Naive thymus-derived CD8-positive, alpha-beta T cell (primary cell): Measurements from ENCODE around the gene ZBTB47. TPM values are rescaled to one million over a fixed set of nuclear protein-coding genes. Genes with fewer than 3 reads are reported as not detected.

Experiments
- ATAC-seq, 2 donors: fragments of 150-1000 bp; cut with Tn5 transposase in 1 of 2; sonication (Bioruptor Pico), chemical (Tn5 transposase) in 1 of 2; 1 replicate in 1 of 2; 2 replicates in 1 of 2; pipeline ENCODE4 v1.10.0; 2021; ENCODE audit warnings: mild to moderate bottlenecking in 2 of 2, moderate library complexity in 2 of 2
- POLR2A ChIA-PET: fragments of 350-600 bp; sonication (Branson Sonifier 250); formaldehyde crosslinking; loops from one replicate; lab custom pipeline; 2021; ENCODE audit warnings: antibody characterized with exemption; lab: Charles Lee
- DNase-seq, 10 donors: peaks; one replicate each; pipeline versions ENCODE4 v3.0.0 to v3.0.0-alpha.2; 2020 to 2022
- H3K27ac Mint-ChIP-seq, 10 donors: one replicate each; pipeline ENCODE4 v1.8.0; 2020 to 2022; ENCODE audit warnings: mild to moderate bottlenecking in 10 of 10, mixed read lengths in 10 of 10, moderate library complexity in 4 of 10, inconsistent platforms in 1 of 10
- H3K27me3 Mint-ChIP-seq, 5 donors: one replicate each; pipeline ENCODE4 v1.8.0; 2021 to 2022; ENCODE audit warnings: mixed read lengths in 5 of 5
- H3K36me3 Mint-ChIP-seq, 3 donors: one replicate each; pipeline ENCODE4 v1.8.0; 2020 to 2022; ENCODE audit warnings: mixed read lengths in 3 of 3, mild to moderate bottlenecking in 2 of 3, inconsistent platforms in 1 of 3
- H3K4me1 Mint-ChIP-seq, 4 donors: one replicate each; pipeline ENCODE4 v1.8.0; 2021 to 2022; ENCODE audit warnings: mixed read lengths in 4 of 4
- H3K4me3 Mint-ChIP-seq, 10 donors: one replicate each; pipeline ENCODE4 v1.8.0; 2020 to 2022; ENCODE audit warnings: mild to moderate bottlenecking in 10 of 10, mixed read lengths in 10 of 10, moderate library complexity in 6 of 10, inconsistent platforms in 1 of 10
- H3K9me3 Mint-ChIP-seq, 9 donors: one replicate each; pipeline ENCODE4 v1.8.0; 2020 to 2022; ENCODE audit warnings: mixed read lengths in 9 of 9, mild to moderate bottlenecking in 3 of 9, inconsistent platforms in 1 of 9, moderate library complexity in 1 of 9
- polyA plus RNA-seq, 3 donors: library from polyadenylated mRNA; unstranded; fragments of 300-500 nt; fragmentation: Illumina TruSeq; gene quantifications; one replicate each; pipeline ENCODE4 v1.2.3, GENCODE V29; 2021
- total RNA-seq, 8 experiments: library from RNA in 2 of 8; stranded (reverse) in 2 of 8; gene quantifications; one replicate each; pipeline ENCODE4 v1.2.3 and lab custom pipeline; 2021 to 2026

ZBTB47 gene
- total and polyA plus RNA-seq, 5 experiments from 2014 or later: 0.23 to 0.41 TPM; not detected in 3

DNA sequence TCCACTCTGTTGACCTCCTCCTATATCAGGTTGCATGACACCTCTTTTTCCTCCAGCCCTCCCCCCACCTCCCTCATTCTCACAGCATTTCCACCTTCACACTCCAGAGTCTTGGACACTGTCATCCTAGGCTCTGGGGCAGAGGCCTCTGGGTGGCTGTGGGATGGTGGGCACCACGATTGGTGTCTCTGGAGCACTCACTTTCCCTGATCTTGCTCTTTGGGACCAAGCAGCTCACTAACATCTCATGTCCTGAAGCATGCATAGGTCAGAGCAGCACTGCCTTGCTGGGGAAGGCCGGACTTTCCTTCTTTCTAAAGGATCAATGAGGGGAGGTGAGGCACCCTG lies 14.9 kb downstream of the ZBTB47 start:
- peaks cover 0 to 1% (median 0%) of the 10 kb centered on the region in 5 donors for H3K27me3 Mint-ChIP-seq
- no peak overlapping the region for H3K27ac Mint-ChIP-seq
- DNase-seq (no peak), ATAC-seq (no peak)
- POLR2A ChIA-PET: interaction anchor here (0.5 kb wide), 1 partner anchor 39 kb away, joined by 3 read pairs; no protein-coding TSS in a partner anchor
- H3K4me3 Mint-ChIP-seq: no peak overlapping the region
- peaks cover 0 to 3% (median 0%) of the 10 kb centered on the region in 4 donors for H3K4me1 Mint-ChIP-seq
- H3K9me3 Mint-ChIP-seq: peaks cover 0 to 15% (median 0%) of the 10 kb centered on the region in 9 donors
- H3K36me3 Mint-ChIP-seq: peaks cover 0 to 3% (median 0%) of the 10 kb centered on the region in 3 donors

DNA sequence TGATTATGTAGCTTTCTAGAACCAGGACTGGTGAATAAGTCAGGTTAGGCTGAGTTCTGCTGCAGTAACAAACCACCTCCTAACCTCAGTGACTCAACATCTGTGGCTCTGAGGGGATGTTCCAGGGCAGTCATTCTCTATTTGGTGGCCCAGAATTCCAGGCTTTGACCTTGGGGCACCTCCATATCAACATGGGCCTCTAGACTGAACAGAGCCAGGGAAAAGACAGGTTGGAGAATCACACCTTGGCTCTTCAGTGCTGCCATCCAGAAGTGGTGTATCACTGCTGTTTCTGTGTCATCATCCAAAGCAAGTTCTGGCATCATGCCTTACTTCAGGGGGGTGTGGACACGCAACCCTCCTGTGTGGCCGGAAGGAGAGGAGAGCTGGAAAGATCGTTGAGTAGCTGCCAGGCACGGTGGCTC lies 15.3 kb downstream of the ZBTB47 start:
- peaks cover 0 to 15% (median 0%) of the 10 kb centered on the region in 9 donors for H3K9me3 Mint-ChIP-seq
- no peak overlapping the region for H3K4me3 Mint-ChIP-seq
- ATAC-seq (no peak), DNase-seq (no peak)
- no peaks in the 10 kb centered on the region for H3K4me1 Mint-ChIP-seq
- H3K27ac Mint-ChIP-seq: no peak overlapping the region
- peaks cover 0 to 1% (median 0%) of the 10 kb centered on the region in 5 donors for H3K27me3 Mint-ChIP-seq
- H3K36me3 Mint-ChIP-seq: peaks cover 0 to 3% (median 0%) of the 10 kb centered on the region in 3 donors
- POLR2A ChIA-PET: no interaction called here

DNA sequence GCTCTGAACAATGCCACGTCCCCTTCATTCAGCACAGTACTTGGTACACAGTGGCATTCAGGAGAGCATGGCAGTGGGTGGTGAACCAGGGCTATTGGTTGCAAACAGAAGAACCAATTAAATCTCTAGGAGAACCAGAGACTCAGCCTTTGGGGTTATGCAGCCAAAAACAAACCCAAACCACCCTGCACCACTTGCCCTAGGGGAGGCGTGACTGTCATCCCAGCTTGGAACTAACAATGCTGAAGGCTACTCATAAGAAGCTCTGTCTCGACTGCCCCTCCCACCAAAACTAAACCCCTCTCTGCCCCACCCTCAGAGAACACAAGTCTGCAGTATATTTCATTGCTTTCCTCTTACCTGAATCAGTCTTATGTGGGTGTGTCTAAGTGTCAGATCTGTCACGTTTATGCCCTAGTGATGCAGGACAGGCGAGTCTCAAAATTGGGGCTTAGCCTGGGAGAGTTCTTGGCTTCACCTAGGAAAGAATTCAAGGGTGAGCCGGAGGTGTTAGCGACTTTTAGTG lies 16.6 kb downstream of the ZBTB47 start:
- no peak overlapping the region for H3K4me3 Mint-ChIP-seq
- peaks cover 0 to 15% (median 0%) of the 10 kb centered on the region in 9 donors for H3K9me3 Mint-ChIP-seq
- DNase-seq (no peak), ATAC-seq (no peak)
- peaks cover 0 to 3% (median 0%) of the 10 kb centered on the region in 3 donors for H3K36me3 Mint-ChIP-seq
- H3K27ac Mint-ChIP-seq: no peak overlapping the region
- POLR2A ChIA-PET: no interaction called here
- H3K4me1 Mint-ChIP-seq: no peaks in the 10 kb centered on the region
- H3K27me3 Mint-ChIP-seq: peaks cover 0 to 2% (median 0%) of the 10 kb centered on the region in 5 donors

DNA sequence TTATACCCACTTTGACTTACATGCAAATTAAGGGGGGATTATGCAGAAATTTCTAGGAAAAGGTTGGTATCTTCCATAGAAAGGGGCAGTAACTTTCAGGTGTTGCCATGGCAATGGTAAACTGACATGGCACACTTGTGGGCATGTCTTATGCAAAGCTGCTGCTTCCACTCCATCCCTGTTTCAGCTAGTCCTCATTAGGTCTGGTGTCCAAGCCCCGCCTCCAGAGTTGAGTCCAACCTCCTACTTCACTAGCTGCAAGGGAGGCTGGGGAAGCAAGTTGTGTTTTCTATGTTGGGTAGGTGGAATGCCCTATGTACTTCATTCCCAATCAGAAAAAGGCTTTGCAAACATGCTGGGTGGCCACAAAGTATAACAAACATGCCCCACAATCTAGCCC lies 17.2 kb downstream of the ZBTB47 start:
- ATAC-seq: no peak
- H3K9me3 Mint-ChIP-seq: peaks cover 0 to 15% (median 0%) of the 10 kb centered on the region in 9 donors
- peak in 1 of 10 donors; percentile 4 for DNase-seq
- no peak overlapping the region for H3K27ac Mint-ChIP-seq
- no peak overlapping the region for H3K4me3 Mint-ChIP-seq
- H3K27me3 Mint-ChIP-seq: peaks cover 0 to 2% (median 0%) of the 10 kb centered on the region in 5 donors
- peaks cover 0 to 3% (median 0%) of the 10 kb centered on the region in 3 donors for H3K36me3 Mint-ChIP-seq
- POLR2A ChIA-PET: no interaction called here
- H3K4me1 Mint-ChIP-seq: no peaks in the 10 kb centered on the region

DNA sequence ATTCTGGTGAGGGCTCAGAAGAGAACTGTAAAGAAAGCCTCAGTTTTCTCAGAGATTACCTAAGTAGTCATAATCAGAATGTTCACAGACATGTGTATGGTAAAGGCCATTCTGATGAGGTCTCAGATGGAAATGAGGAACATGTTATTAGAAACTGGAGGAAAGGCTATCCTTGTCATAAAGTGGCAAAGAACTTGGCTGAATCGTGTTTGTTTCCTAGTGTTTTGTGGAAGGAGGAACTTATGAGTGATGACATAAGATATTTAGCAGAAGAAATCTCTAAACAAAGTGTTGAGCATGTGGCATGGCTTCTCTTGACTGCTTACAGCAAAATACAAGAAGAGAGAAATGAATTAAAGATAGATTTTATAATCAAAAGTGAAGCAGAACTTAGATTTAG lies 19.0 kb downstream of the ZBTB47 start:
- no peak overlapping the region for H3K4me3 Mint-ChIP-seq
- peaks cover 0 to 20% (median 10%) of the 10 kb centered on the region in 9 donors for H3K9me3 Mint-ChIP-seq
- no peak overlapping the region for H3K27ac Mint-ChIP-seq
- H3K27me3 Mint-ChIP-seq: peaks cover 0 to 15% (median 0%) of the 10 kb centered on the region in 5 donors
- POLR2A ChIA-PET: no interaction called here
- DNase-seq: peak in 1 of 10 donors; percentile 21
- H3K36me3 Mint-ChIP-seq: peaks cover 0 to 5% (median under 1%) of the 10 kb centered on the region in 3 donors
- no peak for ATAC-seq
- no peaks in the 10 kb centered on the region for H3K4me1 Mint-ChIP-seq

DNA sequence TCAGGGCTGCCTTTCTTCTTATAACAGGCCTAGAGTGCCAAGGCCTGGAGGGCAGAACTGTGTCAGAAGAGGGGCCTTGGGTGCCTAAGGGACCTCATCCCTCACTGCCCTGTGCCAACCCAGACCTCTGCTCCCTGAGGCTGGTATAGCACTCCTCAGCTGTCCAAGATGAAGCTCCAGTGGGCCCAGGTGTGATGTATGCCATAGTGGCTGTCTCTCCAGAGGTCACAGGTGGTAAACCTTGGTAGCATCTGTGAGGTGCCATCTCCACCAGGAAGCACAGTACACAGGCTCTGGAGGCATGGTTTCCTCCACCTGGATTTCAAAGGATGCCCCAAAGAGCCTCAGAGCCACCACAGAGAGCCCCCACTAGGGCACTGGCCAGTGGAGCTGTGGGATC lies 19.6 kb downstream of the ZBTB47 start:
- Mint-ChIP-seq H3K4me3 (no peak overlapping the region), H3K9me3 (peaks cover 5 to 25% (median 16%) of the 10 kb centered on the region in 9 donors), H3K4me1 (no peaks in the 10 kb centered on the region), H3K36me3 (peaks cover 0 to 11% (median 5%) of the 10 kb centered on the region in 3 donors), H3K27me3 (peaks cover 0 to 16% (median 2%) of the 10 kb centered on the region in 5 donors), H3K27ac (no peak overlapping the region)
- POLR2A ChIA-PET: no interaction called here
- ATAC-seq: no peak
- DNase-seq: peak in 1 of 10 donors; percentile 6

DNA sequence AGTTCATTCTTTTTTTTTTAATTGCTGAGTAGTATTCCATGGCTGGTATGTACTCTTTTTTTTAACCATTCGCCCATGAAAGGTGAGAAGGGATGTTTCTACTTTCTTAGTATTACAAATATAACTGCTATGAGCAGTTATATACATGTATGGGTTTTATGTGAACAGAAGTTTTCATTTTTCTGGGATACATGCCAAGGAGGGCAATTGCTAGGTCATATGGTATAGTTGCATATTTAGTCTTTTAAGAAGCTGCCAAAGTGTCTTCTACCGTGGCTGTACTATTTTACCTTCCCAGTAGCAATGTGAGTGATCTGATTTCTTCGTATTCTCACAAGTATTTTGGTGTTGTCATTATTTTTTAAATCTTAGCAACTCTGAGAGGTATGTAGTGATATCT lies 20.6 kb downstream of the ZBTB47 start:
- POLR2A ChIA-PET: no interaction called here
- no peaks in the 10 kb centered on the region for H3K4me1 Mint-ChIP-seq
- H3K27me3 Mint-ChIP-seq: peaks cover 0 to 16% (median 2%) of the 10 kb centered on the region in 5 donors
- H3K9me3 Mint-ChIP-seq: peaks cover 6 to 35% (median 20%) of the 10 kb centered on the region in 9 donors
- ATAC-seq (no peak), DNase-seq (no peak)
- no peak overlapping the region for H3K4me3 Mint-ChIP-seq
- no peak overlapping the region for H3K27ac Mint-ChIP-seq
- H3K36me3 Mint-ChIP-seq: peaks cover 0 to 20% (median 8%) of the 10 kb centered on the region in 3 donors

DNA sequence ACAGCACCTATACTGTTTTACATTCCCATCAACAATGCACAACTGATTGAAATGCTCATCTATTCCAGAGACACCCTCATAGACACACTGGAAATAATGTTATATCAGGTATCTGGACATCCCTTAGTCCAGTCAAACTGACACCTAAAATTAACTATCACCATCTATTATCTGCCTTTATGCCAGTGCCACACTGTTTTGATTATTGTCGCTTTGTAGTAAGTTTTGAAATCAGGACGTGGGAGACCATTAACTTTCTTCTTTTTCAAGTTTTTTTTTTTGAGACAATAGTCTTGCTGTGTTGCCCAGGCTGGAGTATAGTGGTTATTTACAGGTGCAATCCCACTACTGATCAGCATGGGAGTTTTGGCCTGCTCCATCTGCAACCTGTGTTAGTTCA lies 22.4 kb downstream of the ZBTB47 start:
- peaks cover 0 to 20% (median 8%) of the 10 kb centered on the region in 3 donors for H3K36me3 Mint-ChIP-seq
- POLR2A ChIA-PET: no interaction called here
- peaks cover 0 to 16% (median 4%) of the 10 kb centered on the region in 5 donors for H3K27me3 Mint-ChIP-seq
- DNase-seq (no peak), ATAC-seq (no peak)
- peaks cover 6 to 35% (median 20%) of the 10 kb centered on the region in 9 donors for H3K9me3 Mint-ChIP-seq
- no peak overlapping the region for H3K27ac Mint-ChIP-seq
- no peak overlapping the region for H3K4me3 Mint-ChIP-seq
- H3K4me1 Mint-ChIP-seq: no peaks in the 10 kb centered on the region

DNA sequence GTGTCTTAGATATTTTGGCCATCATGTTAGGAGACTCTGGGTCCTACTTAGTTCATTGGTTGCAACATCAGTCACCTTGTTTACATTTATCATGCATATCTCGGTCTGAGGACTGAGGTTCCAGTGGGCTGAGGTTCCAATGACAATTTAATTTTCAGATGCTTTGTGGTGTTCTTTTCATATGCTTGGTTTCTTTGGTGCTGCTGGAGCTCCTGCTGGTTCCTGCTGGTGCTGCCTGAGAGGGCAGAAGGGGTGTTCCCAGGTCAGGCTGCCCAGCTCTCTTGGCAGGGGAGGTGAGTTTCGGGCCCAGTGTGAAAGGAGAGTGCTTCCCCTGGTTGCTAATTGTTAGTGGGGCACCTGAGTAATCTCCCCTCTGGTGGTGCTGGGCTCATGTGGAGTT lies 24.9 kb downstream of the ZBTB47 start:
- no peaks in the 10 kb centered on the region for H3K4me1 Mint-ChIP-seq
- POLR2A ChIA-PET: no interaction called here
- H3K4me3 Mint-ChIP-seq: no peak overlapping the region
- H3K9me3 Mint-ChIP-seq: peaks cover 6 to 33% (median 19%) of the 10 kb centered on the region in 9 donors
- H3K36me3 Mint-ChIP-seq: peaks cover 0 to 17% (median 8%) of the 10 kb centered on the region in 3 donors
- no peak overlapping the region for H3K27ac Mint-ChIP-seq
- DNase-seq: peak in 1 of 10 donors; percentile 55
- ATAC-seq: no peak
- H3K27me3 Mint-ChIP-seq: peaks cover 5 to 26% (median 11%) of the 10 kb centered on the region in 5 donors

DNA sequence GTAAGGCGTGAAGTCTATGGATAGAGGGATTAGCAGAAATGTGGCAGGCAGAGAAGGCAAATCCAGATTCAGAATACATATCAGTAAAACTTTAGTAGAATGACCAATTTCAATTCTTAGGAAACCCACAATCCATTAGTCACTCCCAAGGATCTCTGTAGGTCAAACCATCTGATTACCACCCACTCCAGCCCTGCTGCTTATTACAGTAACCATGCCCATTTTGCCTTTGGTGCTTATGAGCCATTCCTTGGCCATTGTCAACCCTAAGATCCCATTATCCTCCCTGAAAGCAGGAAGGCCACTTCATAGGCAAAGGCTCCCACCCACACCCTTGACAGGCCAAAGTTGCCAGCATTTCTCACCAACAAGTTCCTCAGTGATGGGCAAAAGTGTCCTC lies 26.8 kb downstream of the ZBTB47 start:
- Mint-ChIP-seq H3K4me3 (no peak overlapping the region), H3K4me1 (no peaks in the 10 kb centered on the region), H3K27me3 (peaks cover 6 to 30% (median 12%) of the 10 kb centered on the region in 5 donors), H3K36me3 (peaks cover 0 to 17% (median 8%) of the 10 kb centered on the region in 3 donors), H3K27ac (no peak overlapping the region), H3K9me3 (peaks cover 6 to 33% (median 19%) of the 10 kb centered on the region in 9 donors)
- DNase-seq (no peak), ATAC-seq (no peak)
- POLR2A ChIA-PET: no interaction called here

DNA sequence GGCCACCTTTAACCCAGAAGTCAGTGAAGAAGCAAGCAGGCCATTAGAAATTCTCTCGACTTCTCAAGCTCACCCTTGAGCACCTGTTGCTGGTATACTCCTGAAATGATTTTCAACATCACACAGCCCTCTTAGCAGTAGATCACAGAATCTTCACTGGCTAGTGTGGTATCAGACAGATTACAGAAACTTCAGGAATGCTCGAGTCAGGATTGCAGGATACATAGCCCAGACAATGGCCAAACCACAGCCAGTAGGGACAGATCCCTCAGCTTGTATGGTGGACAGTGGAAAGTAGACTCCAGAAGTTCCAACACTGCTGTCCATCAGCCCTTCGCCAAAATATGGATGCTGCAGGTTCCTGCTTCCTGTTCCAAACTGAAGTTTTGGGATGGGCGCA lies 27.3 kb downstream of the ZBTB47 start:
- POLR2A ChIA-PET: no interaction called here
- Mint-ChIP-seq H3K36me3 (peaks cover 0 to 17% (median 8%) of the 10 kb centered on the region in 3 donors), H3K9me3 (peaks cover 6 to 33% (median 19%) of the 10 kb centered on the region in 9 donors), H3K27ac (no peak overlapping the region), H3K27me3 (peaks cover 6 to 34% (median 15%) of the 10 kb centered on the region in 5 donors), H3K4me3 (no peak overlapping the region), H3K4me1 (peaks cover under 1 to 2% (median under 1%) of the 10 kb centered on the region in 4 donors)
- DNase-seq: no peak
- no peak for ATAC-seq

DNA sequence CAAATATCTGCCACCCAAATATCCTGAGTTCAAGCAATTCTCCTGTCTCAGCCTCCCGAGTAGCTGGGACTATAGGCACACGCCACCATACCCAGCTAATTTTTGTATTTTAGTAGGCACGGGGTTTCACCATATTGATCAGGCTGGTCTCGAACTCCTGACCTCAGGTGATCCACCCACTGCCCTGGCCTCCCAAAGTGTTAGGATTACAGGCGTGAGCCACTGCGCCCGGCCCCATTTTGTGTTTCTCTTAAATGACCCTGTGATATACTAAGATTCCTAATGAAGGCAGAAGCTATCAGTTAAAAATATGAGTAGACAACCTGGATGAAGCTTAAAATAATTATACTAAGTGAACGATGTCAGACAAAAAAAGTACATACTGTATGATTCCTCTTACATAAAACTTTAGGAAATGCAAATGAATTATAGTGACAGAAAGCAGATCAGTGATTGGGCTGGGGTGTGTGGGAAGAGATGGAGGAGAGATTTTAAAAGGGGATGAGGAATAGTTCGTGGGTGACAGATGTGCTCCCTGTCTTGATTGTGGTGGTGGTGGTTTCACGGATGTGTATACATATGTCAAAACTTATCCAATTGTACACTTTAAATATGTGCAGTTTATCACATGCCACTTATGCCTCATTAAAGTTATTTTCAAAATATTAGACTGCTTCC lies 28.0 kb downstream of the ZBTB47 start:
- POLR2A ChIA-PET: no interaction called here
- H3K4me3 Mint-ChIP-seq: no peak overlapping the region
- peaks cover 0 to 17% (median 8%) of the 10 kb centered on the region in 3 donors for H3K36me3 Mint-ChIP-seq
- peaks cover 2 to 5% (median 2%) of the 10 kb centered on the region in 4 donors for H3K4me1 Mint-ChIP-seq
- peaks cover 6 to 37% (median 19%) of the 10 kb centered on the region in 5 donors for H3K27me3 Mint-ChIP-seq
- no peak overlapping the region for H3K27ac Mint-ChIP-seq
- peaks cover 6 to 27% (median 17%) of the 10 kb centered on the region in 9 donors for H3K9me3 Mint-ChIP-seq
- ATAC-seq (no peak), DNase-seq (peak in 1 of 10 donors; percentile 13)
